Fibroblast of upper back skin (primary cell): ENCODE data around the gene RARRES2.
"Not testable (repeated sequence)": the region's sequence is repeated elsewhere in the genome, so short reads cannot be mapped to it uniquely, and the experiment has no call there.

Experiments used
- DNase-seq: peaks from one replicate; pipeline ENCODE4 v3.0.0-alpha.2; 2013

RARRES2 gene

GRCh38 chr7:150335108-150335773, 6.2 kb downstream of the RARRES2 start:
- peak; percentile 72 for DNase-seq

DNA sequence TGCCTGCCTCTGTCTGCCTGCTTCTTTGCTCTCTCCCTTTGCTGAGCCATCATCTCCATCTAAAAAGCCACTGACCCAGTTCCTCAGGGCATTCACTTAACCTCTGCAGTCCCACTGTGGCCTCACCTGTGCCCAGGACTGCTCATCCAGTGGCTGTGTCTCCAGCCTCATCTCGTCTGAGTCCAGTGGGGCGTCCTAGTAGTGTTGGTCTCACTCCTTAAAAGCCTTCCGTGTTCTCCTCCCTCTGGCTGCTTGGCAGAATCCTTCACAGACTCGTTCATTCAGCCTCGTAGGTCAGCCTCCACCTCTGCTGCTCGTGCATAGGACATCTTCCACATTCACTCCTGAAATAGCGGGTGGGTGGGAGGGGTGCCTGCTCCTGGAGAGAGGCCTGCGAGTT, 7.3 kb downstream of the RARRES2 start:
- no peak for DNase-seq

DNA sequence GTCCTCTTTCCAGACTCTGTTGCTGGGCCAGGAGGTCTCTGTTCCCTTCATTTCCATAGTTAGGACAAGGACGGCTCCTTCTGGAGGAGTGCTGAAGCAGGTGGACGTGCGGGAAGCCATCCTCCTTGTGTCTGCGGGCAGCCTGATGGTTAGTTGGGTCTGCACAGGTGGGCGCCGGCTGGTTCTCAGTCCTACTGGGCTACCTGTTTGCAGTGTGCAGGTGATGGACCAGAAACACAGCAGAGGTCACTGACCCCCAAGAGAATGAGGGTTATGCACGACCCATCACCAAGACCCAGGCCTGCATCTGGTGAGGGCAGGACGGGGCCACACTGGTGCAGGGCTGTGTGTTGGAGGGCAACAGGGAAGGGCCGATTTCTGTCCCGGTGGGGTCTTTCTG, 7.8 kb downstream of the RARRES2 start:
- no peak for DNase-seq

DNA sequence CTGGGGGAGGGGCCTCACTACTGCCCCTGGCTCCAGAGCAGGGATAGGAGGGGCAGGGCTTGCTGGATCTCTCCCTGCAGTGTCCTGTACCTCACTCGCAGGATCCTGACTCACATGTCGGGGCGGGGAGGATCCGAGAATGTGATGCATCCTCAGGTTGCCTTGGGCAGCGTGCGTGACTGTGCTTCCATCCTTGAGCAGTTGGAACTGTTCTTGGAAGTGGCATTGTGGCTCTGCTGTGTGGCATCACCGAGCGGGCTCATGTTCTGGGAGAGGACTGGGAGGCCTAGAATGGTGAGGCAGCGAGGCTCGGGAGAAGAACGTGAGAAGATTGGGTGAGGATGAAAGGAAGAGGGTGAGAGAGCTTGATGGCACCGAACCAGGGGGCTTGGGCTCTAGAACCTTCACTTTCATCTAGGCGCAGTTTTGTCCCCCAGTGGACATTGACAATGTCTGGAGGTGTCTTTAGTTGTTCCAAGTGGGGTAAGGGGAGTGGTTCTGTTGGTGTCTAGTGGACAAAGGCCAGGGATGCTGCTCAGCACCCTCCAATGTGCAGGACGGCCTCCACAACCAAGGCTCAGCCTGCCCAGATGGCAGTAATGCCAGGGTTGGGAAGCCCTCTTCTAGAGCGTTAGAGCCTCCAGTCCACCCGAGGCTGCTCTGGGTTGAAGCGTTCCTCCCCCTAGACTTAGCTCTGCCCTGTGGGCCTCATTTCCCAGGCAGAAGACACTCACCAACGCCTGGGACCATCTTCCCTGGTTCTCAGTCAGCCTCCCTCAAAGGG, 8.4 kb downstream of the RARRES2 start:
- DNase-seq = no peak

DNA sequence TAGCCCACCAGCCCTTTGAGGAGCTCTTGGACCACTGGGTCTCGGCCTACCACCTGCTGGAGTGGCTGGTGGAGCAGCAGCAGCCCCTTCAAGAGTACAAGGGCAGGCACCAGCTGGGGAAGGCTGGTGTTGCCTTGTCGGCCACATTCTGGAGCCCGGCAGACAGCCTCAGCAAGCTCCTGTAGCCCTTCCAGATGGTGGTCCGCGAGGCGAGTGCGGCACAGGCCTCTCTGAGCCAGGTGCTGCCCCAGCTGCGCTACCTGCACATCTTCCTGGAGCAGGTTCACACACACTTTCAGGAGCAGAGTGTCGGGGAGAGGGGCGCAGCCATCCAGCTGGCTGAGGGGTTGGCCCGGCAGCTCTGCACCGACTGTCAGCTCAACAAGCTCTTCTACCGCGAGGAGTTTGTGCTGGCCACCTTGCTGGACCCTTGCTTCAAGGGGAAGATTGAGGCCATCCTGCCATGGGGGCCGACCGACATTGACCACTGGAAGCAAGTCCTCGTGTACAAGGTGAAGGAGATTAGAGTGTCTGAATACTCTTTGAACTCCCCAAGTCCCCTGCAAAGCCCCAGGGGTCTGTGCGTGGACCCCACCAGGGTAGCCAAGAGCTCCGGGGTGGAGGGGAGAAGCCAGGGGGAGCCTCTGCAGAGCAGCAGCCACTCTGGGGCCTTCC, 11.1 kb downstream of the RARRES2 start:
- no peak for DNase-seq

DNA sequence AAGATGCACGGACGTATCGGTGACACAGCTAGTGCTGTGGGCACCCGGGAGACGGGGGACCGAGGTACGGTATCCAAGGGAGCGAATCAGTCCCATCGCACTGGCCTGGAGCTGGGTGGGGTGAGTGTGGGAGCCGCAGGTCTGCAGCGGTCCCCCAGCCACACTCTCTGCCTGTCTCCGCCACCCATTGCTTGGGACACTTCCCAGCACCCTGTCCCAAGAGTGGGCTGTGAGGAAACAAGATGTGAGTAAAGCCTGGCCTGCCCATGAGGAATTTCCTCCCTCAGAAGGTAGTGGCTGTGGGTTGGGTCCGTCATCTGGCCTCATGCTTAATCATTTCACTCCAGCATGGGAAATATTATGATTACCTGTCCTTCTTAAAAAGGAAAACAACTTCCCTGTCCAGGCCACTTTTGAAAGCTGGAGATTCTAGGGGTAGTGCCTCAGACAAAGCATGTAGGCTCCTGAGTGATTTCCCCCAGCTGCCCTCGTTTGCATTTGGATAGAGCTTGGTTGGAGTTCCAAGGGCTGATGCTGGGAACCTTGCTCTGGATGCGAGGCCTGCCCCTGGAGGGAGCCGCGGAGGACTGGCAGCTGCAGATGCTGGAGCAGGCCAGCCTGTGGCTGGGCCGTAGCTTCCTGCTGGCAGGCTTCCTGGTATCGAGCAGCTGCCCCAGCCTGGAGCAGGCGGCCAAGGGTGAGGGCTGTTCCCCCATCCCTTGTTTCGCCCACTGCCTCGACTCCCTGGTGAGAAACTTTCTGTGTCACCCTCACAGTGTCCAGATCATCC, 11.9 kb downstream of the RARRES2 start:
- DNase-seq = no peak

DNA sequence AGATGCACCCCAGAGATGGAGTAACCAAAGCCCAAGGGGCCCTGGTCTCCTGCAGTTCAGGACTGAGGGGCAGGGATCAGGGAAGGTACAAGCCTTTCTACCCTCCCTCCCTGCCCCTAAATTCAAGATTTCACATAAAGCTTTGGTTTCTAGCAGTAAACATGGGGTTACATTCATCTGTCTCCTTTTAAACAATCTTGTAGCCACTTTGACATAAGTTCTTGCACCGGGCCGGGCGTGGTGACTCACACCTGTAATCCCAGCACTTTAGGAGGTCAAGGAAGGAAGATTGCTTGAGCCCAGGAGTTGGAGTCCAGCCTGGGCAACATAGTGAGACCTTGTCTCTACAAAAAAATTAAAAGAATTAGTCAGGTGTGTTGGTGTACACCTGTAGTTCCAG, 14.1 kb downstream of the RARRES2 start:
- no peak for DNase-seq

DNA sequence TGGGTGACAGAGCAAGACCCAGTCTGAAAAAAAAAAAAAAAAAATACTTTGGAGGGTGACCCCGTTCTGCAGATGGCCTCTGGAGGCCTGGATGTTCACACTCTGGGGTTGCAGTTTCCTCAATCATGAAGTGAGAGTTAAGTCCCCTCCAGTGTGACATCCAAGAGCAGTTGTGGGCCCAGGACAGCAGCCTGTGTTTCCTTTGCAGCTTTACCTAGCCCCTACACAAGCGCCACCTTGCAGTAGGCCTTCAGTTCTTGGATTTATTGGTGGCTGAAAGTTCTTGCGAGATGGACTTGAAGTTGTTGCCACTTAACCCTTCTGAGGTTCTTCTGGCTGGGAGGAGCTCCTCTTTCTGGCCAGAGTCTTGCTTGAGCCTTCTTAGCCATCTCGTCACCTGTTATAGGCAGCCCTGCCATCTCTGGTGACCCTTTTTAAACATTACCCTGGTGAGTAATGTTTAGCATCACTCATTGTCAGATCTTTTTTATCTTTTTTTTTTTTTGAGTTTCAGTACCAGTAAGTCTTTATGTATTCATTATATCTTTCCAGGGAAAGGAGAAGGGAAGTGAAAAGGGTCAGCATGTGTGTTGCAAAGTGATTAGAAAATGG, 14.7 kb downstream of the RARRES2 start:
- no peak for DNase-seq

- no peak for DNase-seq
Observed at GRCh38 chr7:150325901-150326300, 15.5 kb downstream of the RARRES2 start.

GRCh38 chr7:150325110-150325611, 16.3 kb downstream of the RARRES2 start:
- DNase-seq = peak; percentile 55

GRCh38 chr7:150324373-150324961, 17.0 kb downstream of the RARRES2 start:
- no peak for DNase-seq

- DNase-seq = no peak
Observed at GRCh38 chr7:150323682-150324372, 17.6 kb downstream of the RARRES2 start.

- no peak for DNase-seq
Observed at GRCh38 chr7:150322833-150323681, 18.4 kb downstream of the RARRES2 start, which contains the start of the genes ACTR3C and LRRC61. Gene ACTR3C, minus strand, starts transcription at chr7:150323545. Its CDS starts 28,249 bp downstream, at chr7:150295296. Gene LRRC61, plus strand, starts transcription at chr7:150323355. Its CDS starts 13,507 bp downstream, at chr7:150336862.

GRCh38 chr7:150322114-150322832, 19.2 kb downstream of the RARRES2 start:
- no peak for DNase-seq

- DNase-seq = no peak
Observed at GRCh38 chr7:150321788-150322113, 19.7 kb downstream of the RARRES2 start.

DNA sequence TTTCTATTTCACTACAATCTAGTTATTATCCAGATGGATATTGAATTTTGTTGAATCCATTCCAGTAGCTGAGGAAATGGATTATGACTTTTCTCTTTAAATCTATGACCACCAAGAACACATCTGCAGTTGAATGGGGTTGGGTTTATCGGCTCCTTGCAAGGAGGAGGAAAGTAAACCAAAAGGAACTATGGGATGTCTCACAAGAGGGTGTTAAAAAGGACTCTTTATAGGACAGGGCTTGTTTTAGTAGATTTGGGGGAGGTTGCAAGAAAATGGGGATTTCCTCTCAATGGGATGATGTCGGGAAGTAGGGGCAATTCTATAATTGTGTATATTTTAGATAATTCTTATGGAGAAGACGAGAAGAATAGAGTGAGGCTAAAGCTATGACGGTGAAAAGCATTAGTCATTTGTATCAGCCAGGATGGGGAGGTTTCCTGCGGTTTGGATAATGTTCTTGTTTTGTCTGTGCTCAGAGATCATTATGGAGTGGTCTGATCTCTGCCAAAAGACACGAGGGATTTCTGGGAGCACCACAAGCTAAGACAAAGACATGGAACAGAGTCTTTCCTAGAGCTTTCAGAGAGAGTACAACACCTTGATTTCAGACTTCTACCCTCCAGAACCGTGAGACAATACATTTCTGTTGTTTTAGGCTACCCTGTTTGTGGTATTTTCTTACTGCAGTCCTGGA, 23.5 kb downstream of the RARRES2 start:
- peak; percentile 80 for DNase-seq

GRCh38 chr7:150316987-150317386, 24.4 kb downstream of the RARRES2 start:
- DNase-seq = not testable (repeated sequence)

- DNase-seq = no peak
Observed at GRCh38 chr7:150314639-150315239, 26.7 kb downstream of the RARRES2 start.

DNA sequence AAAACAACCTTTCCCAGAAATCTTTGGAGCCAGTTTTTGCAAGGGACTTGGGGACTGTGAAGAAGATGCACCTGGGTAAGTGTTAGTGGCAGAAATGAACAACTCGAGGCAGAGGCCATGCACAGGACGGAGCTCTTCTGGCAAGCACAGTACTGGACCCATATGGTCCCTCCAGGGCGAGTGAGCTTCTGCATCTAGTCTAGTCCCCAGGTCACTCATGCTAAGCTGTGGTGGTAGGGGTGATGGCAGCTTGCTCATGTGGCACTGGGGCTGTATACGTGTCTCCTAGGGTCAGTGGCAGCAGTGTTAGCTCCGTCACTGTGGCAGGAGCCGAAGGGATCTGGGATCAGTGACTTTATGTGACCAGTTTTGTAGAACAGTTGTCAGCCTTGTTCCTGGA, 27.6 kb downstream of the RARRES2 start:
- DNase-seq = no peak
